NCI-H1417 treated with DMSO at 0.1 percent for 48 hours (cell line): ENCODE measurements around the gene MAL.

Experiments used
- DNase-seq: peaks from one replicate; lab custom pipeline; 2025; lab: John Stamatoyannopoulos, UW

The MAL gene

GRCh38 chr2:95099910-95100309, 74.4 kb downstream of the MAL start:
- DNase-seq = no peak
